DOHH2 (cell line): ENCODE data around the gene UHRF2.
"Not testable (repeated sequence)": the region's sequence is repeated elsewhere in the genome, so short reads cannot be mapped to it uniquely, and the experiment has no call there.

Experiments used
- H3F3A ChIP-seq: fragments of 200-600 bp; sonication (generic), shearing (Covaris generic); 2 replicates; pipeline ENCODE4 v1.6.0; 2016; ENCODE audit warnings: antibody characterized with exemption, mild to moderate bottlenecking; ENCODE audit not compliant: control insufficient read depth, insufficient read depth
- H3K27ac ChIP-seq: fragments of 200-600 bp; sonication (generic); 2 replicates; pipeline ENCODE4 v1.5.1; 2014; ENCODE audit warnings: low read depth, mild to moderate bottlenecking, low read length, moderate library complexity
- H3K27me3 ChIP-seq: fragments of 200-600 bp; sonication (generic); 2 replicates; pipeline ENCODE4 v1.6.1; 2014; ENCODE audit warnings: mild to moderate bottlenecking, low read length, mixed read lengths; ENCODE audit not compliant: control insufficient read depth
- H3K36me3 ChIP-seq: fragments of 200-600 bp; sonication (generic); 2 replicates; pipeline ENCODE4 v1.6.1; 2014; ENCODE audit warnings: mild to moderate bottlenecking, low read length, moderate library complexity, mixed read lengths; ENCODE audit not compliant: control insufficient read depth
- H3K4me1 ChIP-seq: fragments of 200-600 bp; sonication (generic); 2 replicates; pipeline ENCODE4 v1.6.1; 2014; ENCODE audit warnings: mild to moderate bottlenecking, low read length, mixed read lengths; ENCODE audit not compliant: control insufficient read depth
- H3K4me2 ChIP-seq: fragments of 200-600 bp; sonication (generic); 2 replicates; pipeline ENCODE4 v1.6.0; 2014; ENCODE audit warnings: mild to moderate bottlenecking, low read length, moderate library complexity
- H3K4me3 ChIP-seq: fragments of 200-600 bp; sonication (generic); 2 replicates; pipeline ENCODE4 v1.5.1; 2014; ENCODE audit warnings: mild to moderate bottlenecking, low read length, mixed read lengths
- H3K79me2 ChIP-seq: fragments of 200-600 bp; sonication (generic); 2 replicates; pipeline ENCODE4 v1.6.1; 2014; ENCODE audit warnings: mild to moderate bottlenecking, low read length, mixed read lengths; ENCODE audit not compliant: control insufficient read depth
- H3K9me2 ChIP-seq: fragments of 200-600 bp; sonication (generic); replicated peaks from 2 replicates; pipeline ENCODE4 v1.6.1; 2014; ENCODE audit warnings: mild to moderate bottlenecking, low read length, mixed read lengths; ENCODE audit not compliant: control insufficient read depth
- H3K9me3 ChIP-seq: fragments of 200-600 bp; sonication (generic); 2 replicates; pipeline ENCODE4 v1.6.1; 2014; ENCODE audit warnings: antibody characterized with exemption, low read length, mixed read lengths; ENCODE audit not compliant: control insufficient read depth, insufficient read depth
- H4K20me1 ChIP-seq: fragments of 200-600 bp; sonication (generic); 2 replicates; pipeline ENCODE4 v1.6.0; 2014; ENCODE audit warnings: low read depth, mild to moderate bottlenecking, antibody characterized with exemption, low read length, moderate library complexity; ENCODE audit not compliant: control insufficient read depth, insufficient read depth
- CTCF ChIP-seq: fragments of 200-600 bp; sonication (generic); IDR thresholded peaks from one replicate; pipeline ENCODE4 v1.5.1; 2014; ENCODE audit warnings: antibody characterized with exemption, mild to moderate bottlenecking, low read depth, low read length; ENCODE audit not compliant: poor library complexity, severe bottlenecking
- EZH2phosphoT487 ChIP-seq: fragments of 200-600 bp; sonication (generic); IDR thresholded peaks from 2 replicates; pipeline ENCODE4 v1.6.1; 2017; ENCODE audit warnings: borderline replicate concordance, mild to moderate bottlenecking, antibody characterized with exemption, low read length, moderate library complexity, mixed read lengths

UHRF2 gene

GRCh38 chr9:6538666-6539071, 125.7 kb downstream of the UHRF2 start:
- no peaks in the 10 kb centered on the region for H3K36me3 ChIP-seq

GRCh38 chr9:6542617-6543016, 129.6 kb downstream of the UHRF2 start:
- not testable (repeated sequence) for H3K36me3 ChIP-seq, H3K27ac ChIP-seq, H3K9me3 ChIP-seq, H3K4me2 ChIP-seq, H3F3A ChIP-seq, H3K4me1 ChIP-seq, H3K79me2 ChIP-seq, H3K9me2 ChIP-seq, H3K4me3 ChIP-seq, H4K20me1 ChIP-seq, H3K27me3 ChIP-seq

More at GRCh38 chr9:6538666-6539071, 125.7 kb downstream of the UHRF2 start:
- no peak for TF ChIP-seq EZH2phosphoT487
- TF ChIP-seq CTCF: no peak
- no peaks in the 10 kb centered on the region for H4K20me1 ChIP-seq
- no peaks in the 10 kb centered on the region for H3K4me1 ChIP-seq
- H3F3A ChIP-seq: no peaks in the 10 kb centered on the region
- no peaks in the 10 kb centered on the region for H3K9me3 ChIP-seq
- no peak overlapping the region for H3K27ac ChIP-seq
- H3K9me2 ChIP-seq: no peaks in the 10 kb centered on the region
- no peak overlapping the region for H3K4me3 ChIP-seq
- H3K27me3 ChIP-seq: peaks cover 5% of the 10 kb centered on the region
- no peak overlapping the region for H3K4me2 ChIP-seq
- H3K79me2 ChIP-seq: no peaks in the 10 kb centered on the region

- Histone ChIP-seq H3K27ac (no peak overlapping the region), H3K4me1 (no peaks in the 10 kb centered on the region), H3K4me2 (no peak overlapping the region), H3K79me2 (no peaks in the 10 kb centered on the region), H3K27me3 (no peaks in the 10 kb centered on the region; the same call in 1 of the 2 replicates), H4K20me1 (no peaks in the 10 kb centered on the region), H3K36me3 (no peaks in the 10 kb centered on the region), H3K9me3 (no peaks in the 10 kb centered on the region), H3K9me2 (no peaks in the 10 kb centered on the region), H3K4me3 (no peak overlapping the region), H3F3A (no peaks in the 10 kb centered on the region)
- TF ChIP-seq EZH2phosphoT487: no peak
- TF ChIP-seq CTCF: no peak
These were observed 130.2 kb downstream of the UHRF2 start for GRCh38 chr9:6543204-6543603.

- no peak overlapping the region for H3K27ac ChIP-seq
- H3K9me3 ChIP-seq: no peaks in the 10 kb centered on the region
- no peak overlapping the region for H3K4me3 ChIP-seq
- no peaks in the 10 kb centered on the region for H3K4me1 ChIP-seq
- H3K27me3 ChIP-seq: peaks cover 6% of the 10 kb centered on the region; the same call in 1 of the 2 replicates
- no peaks in the 10 kb centered on the region for H4K20me1 ChIP-seq
- H3K9me2 ChIP-seq: no peaks in the 10 kb centered on the region
- H3F3A ChIP-seq: no peaks in the 10 kb centered on the region
- no peaks in the 10 kb centered on the region for H3K79me2 ChIP-seq
- no peak overlapping the region for H3K4me2 ChIP-seq
- TF ChIP-seq EZH2phosphoT487 (no peak), CTCF (no peak)
- H3K36me3 ChIP-seq: no peaks in the 10 kb centered on the region
These were observed 132.2 kb downstream of the UHRF2 start for GRCh38 chr9:6545017-6545691.
